ENCODE data around the gene MAP2K6.

MAP2K6 gene

GRCh38 chr17:69462882-69463281, 48.4 kb downstream of the MAP2K6 start:
- Histone ChIP-seq H3K36me3 (no peaks in the 10 kb centered on the region), H3K4me3 (ENCODE audit: low read depth, low read length) (no peak overlapping the region), H3K9me3 (no peaks in the 10 kb centered on the region), H3K4me1 (no peaks in the 10 kb centered on the region), H3K27me3 (no peaks in the 10 kb centered on the region)
- DNase-seq = no peak
- TF ChIP-seq CTCF (IDR thresholded peaks at IDR 0.05; ENCODE audit: low read depth, low read length) = no peak

GRCh38 chr17:69466451-69466850, 52.0 kb downstream of the MAP2K6 start:
- H3K27me3 ChIP-seq = no peaks in the 10 kb centered on the region
- no peaks in the 10 kb centered on the region for H3K4me1 ChIP-seq
- TF ChIP-seq CTCF (IDR thresholded peaks at IDR 0.05; ENCODE audit: low read depth, low read length) = no peak
- H3K4me3 ChIP-seq (ENCODE audit: low read depth, low read length) = no peak overlapping the region
- no peak for DNase-seq
- H3K36me3 ChIP-seq = no peaks in the 10 kb centered on the region
- H3K9me3 ChIP-seq = no peaks in the 10 kb centered on the region

DNA sequence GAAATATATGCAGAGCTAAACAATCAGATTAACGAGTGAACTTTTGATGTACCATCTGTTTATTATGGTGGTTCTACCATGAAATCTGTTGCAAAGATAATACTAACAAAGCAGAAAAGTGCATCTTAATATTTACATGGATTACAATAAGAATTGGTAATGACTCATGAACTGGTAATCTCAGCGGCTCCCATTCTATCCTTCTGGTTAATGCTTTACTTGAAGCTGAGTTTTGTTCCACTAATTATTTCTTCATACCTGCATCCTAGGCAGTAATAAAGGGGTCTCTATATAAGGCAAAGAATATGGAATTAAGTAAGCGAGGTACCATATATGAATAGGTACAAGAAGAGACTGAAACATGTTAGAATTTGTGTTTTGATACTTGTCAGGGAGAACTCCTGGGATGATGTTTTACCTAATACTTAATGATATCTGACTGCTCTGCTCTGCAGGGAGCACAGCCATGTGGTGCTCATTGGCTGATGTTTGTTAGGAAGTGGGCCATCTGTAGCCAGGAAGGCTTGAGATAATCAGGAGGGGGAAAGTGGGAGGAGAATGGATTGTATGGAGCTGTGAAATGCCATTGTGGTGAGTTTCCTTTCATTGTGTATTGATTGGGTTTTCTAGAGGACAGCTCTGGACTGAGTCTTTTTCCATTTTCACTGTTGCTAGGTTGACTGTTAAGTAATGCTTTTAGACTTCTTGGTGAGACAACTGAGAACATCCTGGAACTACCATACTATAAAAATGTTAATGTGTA, 52.6 kb downstream of the MAP2K6 start:
- Histone ChIP-seq H3K4me3 (ENCODE audit: low read depth, low read length) (no peak overlapping the region), H3K9me3 (no peaks in the 10 kb centered on the region), H3K4me1 (no peaks in the 10 kb centered on the region), H3K27me3 (no peaks in the 10 kb centered on the region), H3K36me3 (no peaks in the 10 kb centered on the region)
- no peak for TF ChIP-seq CTCF (IDR thresholded peaks at IDR 0.05; ENCODE audit: low read depth, low read length)
- no peak for DNase-seq

- Histone ChIP-seq H3K9me3 (no peaks in the 10 kb centered on the region), H3K4me3 (ENCODE audit: low read depth, low read length) (no peak overlapping the region), H3K4me1 (no peaks in the 10 kb centered on the region), H3K27me3 (no peaks in the 10 kb centered on the region), H3K36me3 (no peaks in the 10 kb centered on the region)
- TF ChIP-seq CTCF (IDR thresholded peaks at IDR 0.05; ENCODE audit: low read depth, low read length) = no peak
- no peak for DNase-seq
These were observed 53.7 kb downstream of the MAP2K6 start for GRCh38 chr17:69468207-69468606.

- DNase-seq = no peak
- H3K27me3 ChIP-seq = no peaks in the 10 kb centered on the region
- H3K4me1 ChIP-seq = no peaks in the 10 kb centered on the region
- H3K4me3 ChIP-seq (ENCODE audit: low read depth, low read length) = no peak overlapping the region
- no peaks in the 10 kb centered on the region for H3K9me3 ChIP-seq
- H3K36me3 ChIP-seq = no peaks in the 10 kb centered on the region
- no peak for TF ChIP-seq CTCF (IDR thresholded peaks at IDR 0.05; ENCODE audit: low read depth, low read length)
These were observed 56.2 kb downstream of the MAP2K6 start for GRCh38 chr17:69470702-69471101.

DNA sequence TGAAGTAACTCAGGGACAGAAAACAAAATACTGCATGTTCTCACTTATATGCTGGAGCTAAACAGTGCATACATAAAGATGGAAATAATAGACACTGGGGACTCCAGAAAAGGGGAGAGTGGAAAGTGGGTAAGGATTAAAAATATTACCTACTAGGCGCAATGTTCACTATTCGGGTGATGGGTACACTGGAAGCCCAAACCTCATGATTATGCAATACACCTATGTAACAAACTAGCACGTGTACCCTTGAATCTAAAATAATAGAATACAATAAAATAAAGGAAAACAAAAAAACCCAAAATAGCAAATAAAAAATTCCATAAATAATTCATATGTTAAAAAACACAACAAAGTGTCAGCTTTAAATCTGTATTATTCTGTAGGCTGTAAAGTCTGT, 56.9 kb downstream of the MAP2K6 start:
- H3K4me1 ChIP-seq = no peaks in the 10 kb centered on the region
- H3K4me3 ChIP-seq (ENCODE audit: low read depth, low read length) = no peak overlapping the region
- H3K36me3 ChIP-seq = no peaks in the 10 kb centered on the region
- H3K9me3 ChIP-seq = no peaks in the 10 kb centered on the region
- no peak for DNase-seq
- no peaks in the 10 kb centered on the region for H3K27me3 ChIP-seq
- TF ChIP-seq CTCF (IDR thresholded peaks at IDR 0.05; ENCODE audit: low read depth, low read length) = no peak
